NCI-H748 treated with DMSO at 0.1 percent for 48 hours (cell line): Measurements from ENCODE around the gene SMARCD1.
A peak's percentile ranks its signal among the peaks of the same experiment; 100 is the strongest.

ENCODE experiments used
- DNase-seq: peaks from one replicate; lab custom pipeline; 2025; lab: John Stamatoyannopoulos, UW

SMARCD1 gene

DNA sequence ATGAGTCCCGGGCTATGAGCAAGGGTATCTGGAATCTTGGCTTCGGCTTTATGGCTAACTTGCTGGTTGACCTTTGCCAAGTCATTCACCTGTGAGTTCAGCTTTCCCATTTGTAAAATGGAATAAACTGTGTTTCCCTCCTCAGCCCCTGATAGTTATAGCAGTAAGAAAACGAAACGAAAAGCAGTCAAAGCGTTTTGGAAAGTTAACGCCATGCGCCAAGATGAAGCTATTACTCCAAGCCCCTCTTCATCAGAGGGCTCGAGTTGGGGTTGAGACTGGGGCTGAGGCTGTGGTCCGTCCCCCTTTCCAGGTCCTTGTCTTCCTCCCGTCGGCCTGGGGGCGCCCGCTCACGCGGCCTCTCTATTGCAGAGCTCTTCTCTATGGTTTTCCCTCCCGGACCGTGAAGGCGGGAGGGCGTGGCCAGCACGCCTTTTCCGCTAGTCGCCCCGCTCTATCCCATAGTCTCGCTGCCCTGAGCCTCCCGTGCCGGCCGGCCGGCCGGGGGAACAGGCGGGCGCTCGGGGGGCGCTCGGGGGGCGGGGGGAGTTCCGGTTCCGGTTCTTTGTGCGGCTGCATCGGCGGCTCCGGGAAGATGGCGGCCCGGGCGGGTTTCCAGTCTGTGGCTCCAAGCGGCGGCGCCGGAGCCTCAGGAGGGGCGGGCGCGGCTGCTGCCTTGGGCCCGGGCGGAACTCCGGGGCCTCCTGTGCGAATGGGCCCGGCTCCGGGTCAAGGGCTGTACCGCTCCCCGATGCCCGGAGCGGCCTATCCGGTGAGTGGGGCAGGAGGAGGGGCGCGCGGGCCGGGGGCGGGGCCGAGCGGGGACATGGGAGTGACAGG is at the start of gene SMARCD1:
SMARCD1 (plus strand) TSS at position 568 of the 840 bp plus-strand sequence; CDS start at position 596, 28 bp downstream.
- DNase-seq: peak; percentile 92

DNA sequence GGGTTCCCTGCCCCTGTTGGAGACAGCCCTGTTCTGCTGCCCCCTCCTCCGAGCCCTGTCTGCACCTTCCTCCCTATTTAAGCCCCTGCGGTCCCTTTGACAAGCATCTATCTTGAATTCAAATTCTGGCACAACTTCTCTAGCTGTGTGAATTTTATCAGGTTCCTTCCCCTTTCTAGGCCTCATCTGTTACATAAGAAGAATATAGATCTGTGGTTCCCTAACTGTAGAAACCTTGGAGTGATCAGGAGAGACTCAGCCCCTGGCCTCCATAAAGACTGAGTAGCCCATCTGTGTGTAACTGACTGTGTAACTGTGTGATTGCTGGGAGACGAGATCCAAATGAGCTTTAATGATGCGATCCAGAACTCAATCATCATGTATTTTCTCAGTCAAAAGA is 46.8 kb upstream of the SMARCD1 start:
- no peak for DNase-seq

DNA sequence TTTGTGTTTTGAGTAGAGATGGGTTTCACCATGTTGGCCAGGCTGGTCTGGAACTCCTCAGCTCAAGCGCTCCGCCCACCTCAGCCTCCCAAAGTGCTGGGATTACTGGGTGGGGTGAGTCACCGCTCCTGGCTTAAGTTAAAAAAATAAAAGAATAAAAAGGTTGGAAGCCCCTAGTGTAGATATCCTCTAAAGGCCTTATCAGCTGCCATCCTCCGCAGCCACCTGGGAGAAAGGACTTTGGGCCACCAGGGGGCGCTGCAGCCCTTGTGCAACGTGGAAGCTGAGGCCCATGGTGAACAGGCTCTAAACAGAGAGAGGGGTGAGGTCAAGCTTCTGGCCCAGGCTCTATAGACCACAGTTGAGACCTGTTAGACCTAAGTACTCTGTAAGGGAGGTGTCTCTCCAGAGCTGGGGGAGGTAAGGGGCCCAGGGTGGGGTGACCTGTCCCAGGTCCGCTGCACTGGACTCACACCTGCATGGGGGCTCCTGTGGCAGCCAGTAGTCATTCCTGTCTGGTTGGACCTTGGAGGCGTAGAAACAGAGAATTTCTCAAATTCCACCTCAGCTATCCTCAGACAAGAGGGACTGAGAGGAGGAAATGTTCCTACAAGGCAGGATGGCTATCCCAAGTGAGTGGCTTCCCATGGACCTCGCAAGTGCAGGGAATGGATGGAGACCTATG is 45.8 kb upstream of the SMARCD1 start:
- peak; percentile 25 for DNase-seq

DNA sequence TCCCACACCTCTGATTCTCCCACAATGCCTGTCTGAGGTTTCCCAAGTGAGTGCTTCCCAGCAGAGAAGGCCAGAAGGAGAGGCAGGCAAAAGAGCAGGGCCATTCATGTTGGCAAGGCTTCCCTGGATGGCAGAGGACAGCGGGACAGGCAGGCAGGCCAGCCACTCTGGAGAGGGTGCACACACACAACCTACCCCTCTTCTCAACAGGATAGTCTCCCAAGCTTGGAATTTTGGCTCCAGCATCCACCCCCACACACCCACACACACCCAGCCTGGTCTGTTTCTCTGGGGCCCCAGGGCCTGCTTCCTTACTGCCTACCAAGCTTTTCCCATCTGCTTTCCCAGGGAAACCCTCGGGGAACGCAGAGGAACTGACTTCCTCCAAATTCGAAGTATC is 44.5 kb upstream of the SMARCD1 start:
- DNase-seq: no peak

DNA sequence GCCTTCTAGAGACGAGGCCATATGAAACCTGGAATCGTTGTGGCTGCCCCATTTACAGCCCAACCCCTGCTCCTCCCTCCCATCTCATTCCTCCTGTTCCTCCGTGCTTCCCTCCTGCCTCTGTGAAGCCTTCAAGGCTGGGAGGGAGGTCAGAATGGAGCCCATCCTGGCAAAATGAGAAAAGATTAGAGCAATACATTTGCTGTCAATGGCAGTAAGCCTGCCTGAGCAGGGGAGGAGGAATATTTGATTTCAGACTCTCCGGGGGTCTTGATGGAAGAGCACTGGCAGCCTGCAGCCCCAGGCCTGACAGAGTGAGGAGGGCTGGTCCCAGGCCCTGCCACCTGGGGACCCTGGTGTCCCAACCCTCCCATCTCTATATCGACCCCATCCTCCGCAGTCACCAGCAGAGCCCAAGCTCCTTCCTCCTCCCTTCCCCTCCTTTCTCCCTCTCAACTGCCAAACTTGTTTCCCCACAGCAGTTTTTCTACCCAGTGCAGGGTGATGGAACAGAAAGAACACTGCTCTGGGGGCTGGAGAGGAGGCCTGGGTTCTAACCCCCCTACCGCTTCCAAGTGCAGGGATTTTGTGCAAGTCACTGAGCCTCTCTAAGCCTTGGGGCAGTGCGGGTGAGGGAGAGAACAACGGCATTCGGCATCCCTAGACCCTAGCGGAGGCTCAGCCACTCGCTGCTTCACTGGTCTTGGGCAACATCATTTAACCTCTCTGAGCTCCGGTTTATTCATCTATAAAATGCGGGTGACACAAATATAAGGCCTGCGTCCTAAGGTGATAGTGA is 43.9 kb upstream of the SMARCD1 start:
- DNase-seq: no peak

DNA sequence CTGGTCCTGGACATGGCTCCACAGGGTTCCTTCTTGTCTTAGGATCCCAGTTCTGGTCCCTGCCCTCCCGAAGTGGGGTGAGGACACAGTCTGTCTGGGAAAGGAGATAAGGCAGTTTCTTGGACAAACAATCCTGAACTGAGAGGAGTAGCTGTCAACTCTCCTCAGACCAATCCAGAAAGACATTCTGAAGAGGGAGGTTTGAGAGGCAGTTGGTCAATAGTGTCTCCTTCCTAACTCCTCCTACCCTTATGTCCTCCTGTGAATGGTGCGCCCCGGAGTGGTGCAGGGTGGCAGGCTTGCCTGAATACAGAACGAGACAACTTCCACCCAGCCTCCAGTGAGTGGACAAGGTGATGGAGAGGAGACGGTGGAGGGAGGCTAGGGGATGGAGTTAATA is 43.2 kb upstream of the SMARCD1 start:
- no peak for DNase-seq

DNA sequence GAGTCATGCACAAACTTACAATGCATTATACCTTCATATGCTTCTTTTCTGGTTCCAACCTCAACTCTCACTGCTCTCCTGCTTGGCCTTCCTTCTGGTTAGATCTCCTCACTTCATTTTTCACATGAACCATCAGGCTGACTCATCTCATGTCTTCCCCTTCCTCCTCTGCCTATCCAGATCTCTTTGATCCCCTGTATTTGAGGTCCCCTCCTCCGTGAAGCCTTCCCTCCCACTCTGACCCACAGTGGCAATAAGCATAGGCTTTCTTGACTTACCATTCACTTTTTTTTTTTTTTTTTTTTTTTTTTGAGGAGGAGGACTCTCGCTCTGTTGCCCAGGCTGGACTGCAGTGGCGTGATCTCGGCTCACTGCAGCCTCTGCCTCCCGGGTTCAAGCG is 42.4 kb upstream of the SMARCD1 start:
- DNase-seq: no peak

DNA sequence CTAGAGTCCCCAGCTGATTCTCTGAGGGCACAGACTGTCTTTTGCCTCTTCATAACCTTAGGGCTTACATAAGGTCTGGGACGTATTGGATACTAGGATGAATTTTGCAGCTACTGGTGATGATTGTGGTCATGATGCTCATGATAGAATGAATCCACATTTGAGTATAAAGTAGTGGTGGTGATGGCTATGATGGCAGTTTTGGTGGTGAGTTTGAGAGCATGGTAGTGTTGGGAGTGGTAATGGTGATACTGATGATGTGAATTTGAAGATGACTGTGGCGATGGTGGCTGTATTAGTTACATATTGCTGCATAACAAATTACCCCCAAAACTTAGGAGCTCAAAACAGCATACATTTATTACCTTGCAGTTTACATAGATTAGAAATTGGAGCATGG is 41.8 kb upstream of the SMARCD1 start:
- no peak for DNase-seq

DNA sequence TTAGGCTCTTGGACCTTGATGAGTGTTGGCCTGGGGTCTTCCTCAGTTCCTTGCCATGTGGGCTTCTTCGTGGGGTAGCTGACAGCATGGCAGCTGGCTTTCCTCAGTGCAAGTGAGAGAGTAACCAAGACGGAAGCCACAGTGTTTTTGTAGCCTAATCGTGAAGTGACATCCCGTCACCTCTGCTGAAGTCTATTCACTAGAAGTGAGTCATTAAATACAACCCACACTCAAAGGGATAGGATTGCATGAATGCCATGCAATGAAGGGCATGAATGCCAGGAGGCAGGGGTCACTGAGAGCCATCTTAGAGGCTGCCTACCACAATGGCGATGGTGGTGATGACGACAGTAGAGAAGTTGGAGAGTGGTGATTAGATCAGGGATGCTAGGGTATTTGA is 41.3 kb upstream of the SMARCD1 start:
- no peak for DNase-seq

DNA sequence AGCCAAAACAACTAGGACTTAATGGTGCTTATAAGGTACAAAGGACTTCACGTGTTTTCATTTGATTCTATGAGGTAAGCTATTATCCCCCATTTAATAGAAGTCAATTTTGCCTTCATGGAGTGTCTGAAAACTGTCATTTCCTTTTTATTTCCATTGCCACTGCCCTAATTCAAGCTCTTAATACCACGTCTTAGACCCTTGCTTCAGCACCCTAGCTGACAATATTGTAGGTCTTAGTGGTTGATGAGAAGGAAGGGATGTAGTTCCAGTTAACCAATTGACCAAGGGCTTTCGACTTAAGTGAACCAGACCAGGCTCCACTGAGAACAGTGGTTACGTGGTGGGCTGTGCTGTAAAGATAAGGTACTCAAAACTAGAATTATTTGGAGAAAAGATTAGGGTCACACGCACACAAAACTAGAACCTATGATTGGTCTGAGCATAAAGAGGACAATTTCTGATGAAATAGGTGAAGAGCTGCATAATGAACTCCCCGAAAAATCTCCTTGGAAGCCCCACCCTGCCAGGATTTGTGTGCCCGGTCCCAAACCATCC is 37.4 kb upstream of the SMARCD1 start:
- DNase-seq: no peak

DNA sequence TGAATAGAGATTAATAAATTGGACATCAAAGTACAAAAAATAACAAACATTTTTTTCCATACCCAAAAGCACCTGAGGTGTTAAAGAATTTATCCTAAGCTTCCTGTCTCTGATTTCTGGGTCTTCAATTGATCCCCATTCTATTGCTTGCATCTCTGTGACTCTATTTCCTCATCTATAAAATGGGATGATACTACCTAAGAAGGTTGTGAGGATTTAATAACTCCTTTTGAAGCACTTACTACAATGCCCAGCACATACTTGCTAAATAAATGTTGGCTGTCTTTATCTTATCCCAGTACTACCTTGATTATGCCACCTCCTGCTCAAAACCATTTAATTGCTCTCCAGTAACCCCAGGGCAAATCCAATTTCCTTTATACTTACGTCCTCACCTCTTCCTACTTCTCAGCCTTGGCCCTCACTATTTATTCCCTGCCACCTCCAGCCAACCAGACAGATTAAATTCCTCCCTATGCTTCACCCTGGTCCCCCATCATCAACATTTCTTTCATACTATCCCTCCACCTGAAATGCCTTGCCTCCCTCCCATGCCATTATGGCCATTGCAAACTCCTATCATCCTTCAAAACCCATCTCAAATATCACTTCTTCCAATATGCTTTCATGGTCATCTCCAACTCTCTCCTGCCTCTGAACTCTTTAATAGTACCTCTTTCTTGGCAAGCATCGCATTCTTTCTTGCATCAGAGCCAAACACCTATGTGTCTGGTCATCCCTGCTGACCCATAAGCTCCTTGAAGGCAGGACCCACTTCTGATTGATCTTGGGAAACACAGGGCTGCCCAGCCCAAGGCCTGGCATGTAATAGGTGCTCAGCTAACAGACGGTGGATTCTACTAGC is 35.7 kb upstream of the SMARCD1 start:
- no peak for DNase-seq

DNA sequence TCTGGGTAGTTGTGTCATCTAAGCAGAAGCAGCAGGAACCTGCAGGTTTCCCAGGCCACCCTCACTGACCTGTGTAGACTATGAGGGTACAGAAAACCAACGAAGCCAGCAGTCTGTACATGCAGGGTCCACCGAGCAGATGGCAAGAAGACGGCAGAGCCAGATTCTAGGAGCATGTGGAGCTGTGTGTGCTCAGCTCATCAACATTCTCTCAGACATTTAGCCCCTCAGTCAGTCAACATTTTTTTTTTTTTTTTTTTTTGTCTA is 35.1 kb upstream of the SMARCD1 start:
- DNase-seq: no peak

DNA sequence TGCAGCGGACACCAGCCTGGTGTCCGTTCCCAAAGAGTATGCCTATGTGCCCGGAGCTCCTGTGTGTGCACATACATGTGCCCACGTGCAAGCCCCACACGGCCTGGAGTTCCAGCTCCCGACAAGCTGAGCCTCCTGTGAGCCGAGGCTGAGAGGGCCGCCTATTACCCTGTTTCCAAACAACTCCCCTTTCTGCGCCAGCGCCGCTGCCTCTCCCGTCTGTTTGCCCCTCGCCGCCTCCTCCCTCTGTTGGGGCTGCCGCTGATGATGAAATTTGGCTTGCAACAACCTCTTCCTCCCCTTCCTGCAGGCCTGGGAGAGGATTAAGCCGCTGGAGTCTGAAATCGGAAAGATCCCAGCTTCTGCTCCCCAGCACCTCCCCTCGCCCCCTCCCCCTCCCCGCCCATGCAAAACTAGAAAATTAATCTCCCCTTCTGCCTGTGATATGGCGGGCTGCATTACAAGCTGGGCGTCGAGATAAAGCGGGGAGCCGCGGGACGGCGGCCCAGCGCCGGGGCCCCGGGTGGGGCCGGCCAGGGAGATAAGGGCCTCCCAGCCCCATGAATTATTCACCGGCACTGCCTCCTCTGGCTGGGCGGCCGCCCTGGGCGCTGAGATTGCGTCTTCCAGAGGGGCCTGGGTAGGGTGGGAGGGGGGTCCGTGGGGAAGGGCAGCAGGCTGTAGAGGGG is 34.6 kb upstream of the SMARCD1 start:
- DNase-seq: no peak

DNA sequence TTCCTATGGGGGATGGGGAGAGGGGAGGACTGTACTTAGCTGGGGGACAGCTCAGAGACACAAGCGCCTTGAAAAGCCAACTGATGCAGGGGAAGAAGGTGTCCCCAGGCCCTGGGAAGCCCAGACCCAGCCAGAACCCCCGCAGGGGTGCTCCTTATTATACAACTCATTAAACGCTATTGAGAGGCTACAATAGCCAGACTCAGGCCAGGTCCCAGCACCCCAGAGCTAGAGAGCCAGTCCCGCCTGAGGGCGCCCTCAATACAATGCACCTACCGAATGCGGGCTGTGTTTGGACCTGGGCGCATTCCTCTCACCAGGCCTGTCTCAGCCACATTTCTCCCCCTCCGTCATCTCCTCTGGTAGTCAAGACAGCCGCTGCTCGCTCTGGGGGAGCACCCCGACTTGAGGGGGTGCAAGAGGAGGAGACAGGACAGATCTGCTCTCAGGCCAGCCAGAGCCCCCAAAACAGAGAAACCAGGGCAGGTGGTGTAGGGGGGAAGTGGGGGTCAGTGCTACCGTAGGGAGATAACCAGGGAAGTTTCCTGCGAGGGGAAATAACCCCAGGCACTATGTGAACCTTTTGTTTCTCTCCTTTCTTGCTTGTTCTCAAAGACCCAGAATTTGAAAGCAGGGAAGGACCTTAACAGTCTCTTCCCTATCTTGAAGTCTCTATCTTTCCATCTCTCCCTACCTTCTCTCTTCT is 33.9 kb upstream of the SMARCD1 start:
- no peak for DNase-seq

DNA sequence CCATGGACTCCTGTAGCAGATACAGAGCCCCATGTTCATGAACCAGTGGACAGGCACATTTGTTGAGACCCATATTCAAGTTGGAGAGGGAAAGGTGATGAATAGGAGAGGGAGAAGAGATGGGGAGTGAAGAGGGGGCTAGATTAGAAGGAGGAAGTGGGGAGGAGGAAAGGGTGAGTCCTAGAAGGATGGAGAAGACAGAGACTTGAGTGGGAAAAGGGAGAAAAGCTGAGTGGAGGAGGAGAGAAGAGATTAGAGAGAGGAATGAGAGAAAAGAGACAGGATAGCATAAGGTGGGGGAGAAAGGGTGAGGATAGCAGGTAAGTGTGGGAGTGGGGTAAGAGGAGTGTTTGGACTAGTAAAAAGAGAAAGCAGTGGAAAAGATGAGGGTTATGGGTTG is 32.6 kb upstream of the SMARCD1 start:
- no peak for DNase-seq

DNA sequence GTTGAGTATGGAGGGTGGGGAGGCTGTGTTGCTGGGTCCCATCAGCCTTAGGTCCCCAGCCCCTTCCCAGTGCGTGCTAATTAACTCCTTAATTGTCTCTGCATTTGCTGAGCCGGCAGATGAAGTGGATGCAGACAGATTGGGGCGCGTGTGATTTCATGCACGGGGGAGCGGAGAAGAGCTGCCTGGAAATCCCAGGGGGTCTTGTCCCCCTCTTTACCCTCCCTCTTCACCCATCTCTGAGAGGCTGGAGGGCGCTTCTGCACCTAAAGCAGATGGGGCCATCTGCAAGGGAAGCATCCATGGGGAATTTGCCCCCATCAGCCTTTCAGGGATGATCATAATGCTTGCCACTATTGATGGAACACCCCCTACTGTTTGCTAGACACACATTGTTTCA is 32.2 kb upstream of the SMARCD1 start:
- no peak for DNase-seq

DNA sequence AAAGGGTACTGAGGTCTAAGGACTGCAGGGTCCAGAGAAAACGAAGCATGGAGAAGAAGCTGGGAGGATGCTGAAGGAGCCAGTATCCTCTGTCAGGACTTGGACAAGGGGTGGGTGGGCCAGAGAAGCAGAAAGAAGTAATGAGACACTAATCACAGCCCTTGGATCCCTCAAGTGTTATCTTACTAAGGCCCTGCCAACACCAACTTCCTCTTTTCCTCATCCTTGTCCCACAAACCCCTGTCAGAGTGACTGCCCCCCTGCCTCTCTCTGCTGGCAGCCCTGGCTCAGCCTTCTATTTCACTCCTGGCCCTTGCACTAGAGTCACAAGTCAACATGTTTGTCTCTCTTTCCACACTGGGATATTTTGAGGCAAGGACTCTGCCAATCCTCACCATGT is 31.6 kb upstream of the SMARCD1 start:
- DNase-seq: no peak

DNA sequence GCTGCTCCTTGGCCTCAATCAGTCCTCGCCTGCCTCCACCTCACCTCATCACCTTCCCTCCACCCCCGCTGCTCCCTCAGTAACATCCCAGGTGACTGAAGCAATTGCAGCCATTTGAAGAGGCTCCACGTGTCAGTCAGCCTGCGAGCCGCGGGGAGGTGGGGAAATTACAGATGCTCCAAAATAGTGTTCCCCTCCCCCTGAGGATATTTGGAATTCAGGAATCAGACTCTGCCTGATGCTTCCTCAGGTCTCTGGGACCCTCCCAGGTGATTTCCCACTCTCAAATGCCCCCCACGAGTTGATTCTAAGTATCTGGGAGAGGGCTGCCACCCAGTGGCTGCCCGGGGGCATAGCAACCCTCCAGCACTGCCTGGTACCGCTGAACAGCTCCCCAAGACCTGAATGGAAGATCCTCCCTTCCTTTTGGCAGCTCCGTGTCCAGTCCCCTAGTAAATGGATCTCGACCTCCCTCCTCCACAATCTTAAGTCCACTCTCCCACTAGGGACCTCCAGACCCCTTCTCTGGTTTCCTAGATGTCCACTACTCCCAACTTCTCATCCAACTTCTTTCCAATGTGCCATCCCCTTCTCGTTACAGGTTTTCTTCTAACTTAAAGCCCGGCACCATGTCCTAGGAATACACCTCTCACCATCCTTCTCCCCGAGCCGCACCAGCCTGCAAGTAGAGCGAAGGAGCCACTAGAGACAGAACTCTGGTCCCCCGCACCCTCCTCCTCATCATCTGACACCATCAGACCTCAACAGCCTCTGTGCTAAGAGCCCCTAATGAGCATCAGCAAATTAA is 29.1 kb upstream of the SMARCD1 start:
- DNase-seq: no peak

DNA sequence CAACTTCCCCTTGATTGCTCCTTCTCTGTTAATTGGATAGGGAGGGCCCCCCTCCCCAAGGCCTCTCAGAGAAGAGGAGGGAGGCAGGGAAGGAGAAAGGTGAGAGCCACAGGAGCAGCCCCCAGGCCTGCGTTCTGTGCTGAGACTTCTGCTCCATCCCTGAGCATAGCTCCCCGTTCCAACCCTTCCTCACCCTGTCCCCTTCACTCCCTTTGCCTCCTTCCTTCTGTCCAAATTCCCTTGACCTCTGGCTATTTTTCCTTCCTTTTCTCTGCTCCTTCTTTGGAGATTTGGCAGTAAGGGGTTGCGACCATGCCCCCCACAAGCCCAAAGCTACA is 28.5 kb upstream of the SMARCD1 start:
- DNase-seq: no peak
